C4-2B (cell line): ENCODE measurements around the gene TMEM182.

Experiments used
- ZFX ChIP-seq: fragments of 450-650 bp; IDR thresholded peaks from 2 replicates; pipeline ENCODE4 v1.6.1; 2017
- TF ChIP-seq, protein P1 (sequence below): fragments of 450-650 bp; conservative IDR thresholded peaks from 2 replicates; pipeline ENCODE4 v1.5.1; 2017; ENCODE audit warnings: mild to moderate bottlenecking

DNA sequence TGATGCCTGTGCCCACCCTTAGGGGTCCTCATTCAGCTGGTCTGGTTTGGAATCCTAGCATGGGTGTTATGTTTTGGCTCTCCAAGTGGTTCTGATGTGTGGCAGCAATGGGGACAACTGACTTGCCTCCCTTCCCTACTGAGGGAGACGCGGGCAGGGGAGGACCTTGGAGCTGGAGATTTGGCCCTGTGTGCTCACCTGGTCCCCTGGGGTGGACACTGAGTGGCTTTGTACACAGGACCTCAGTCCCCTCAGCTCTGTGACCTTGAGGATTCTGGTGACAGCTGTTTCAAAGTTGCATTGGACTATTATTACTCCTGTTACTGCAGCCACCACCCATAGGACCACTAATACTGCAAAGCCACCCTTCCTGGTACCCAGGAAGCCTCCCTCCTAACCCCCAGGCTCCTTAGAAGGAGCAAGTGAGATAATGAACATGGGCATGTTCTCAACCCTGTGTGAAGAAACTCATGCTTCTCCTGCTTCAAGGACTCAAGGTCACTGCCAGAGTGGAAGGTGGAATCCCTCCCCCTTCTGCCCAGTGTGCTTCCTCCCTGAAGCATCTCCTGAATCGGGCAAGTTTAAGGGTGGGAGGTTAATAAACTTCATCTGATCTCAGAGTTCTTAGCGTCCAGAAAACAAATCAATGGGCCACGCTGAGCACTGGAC, 26.5 kb downstream of the TMEM182 start:
- TF ChIP-seq, protein P1, sequence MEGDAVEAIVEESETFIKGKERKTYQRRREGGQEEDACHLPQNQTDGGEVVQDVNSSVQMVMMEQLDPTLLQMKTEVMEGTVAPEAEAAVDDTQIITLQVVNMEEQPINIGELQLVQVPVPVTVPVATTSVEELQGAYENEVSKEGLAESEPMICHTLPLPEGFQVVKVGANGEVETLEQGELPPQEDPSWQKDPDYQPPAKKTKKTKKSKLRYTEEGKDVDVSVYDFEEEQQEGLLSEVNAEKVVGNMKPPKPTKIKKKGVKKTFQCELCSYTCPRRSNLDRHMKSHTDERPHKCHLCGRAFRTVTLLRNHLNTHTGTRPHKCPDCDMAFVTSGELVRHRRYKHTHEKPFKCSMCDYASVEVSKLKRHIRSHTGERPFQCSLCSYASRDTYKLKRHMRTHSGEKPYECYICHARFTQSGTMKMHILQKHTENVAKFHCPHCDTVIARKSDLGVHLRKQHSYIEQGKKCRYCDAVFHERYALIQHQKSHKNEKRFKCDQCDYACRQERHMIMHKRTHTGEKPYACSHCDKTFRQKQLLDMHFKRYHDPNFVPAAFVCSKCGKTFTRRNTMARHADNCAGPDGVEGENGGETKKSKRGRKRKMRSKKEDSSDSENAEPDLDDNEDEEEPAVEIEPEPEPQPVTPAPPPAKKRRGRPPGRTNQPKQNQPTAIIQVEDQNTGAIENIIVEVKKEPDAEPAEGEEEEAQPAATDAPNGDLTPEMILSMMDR, result no peak
- no peak for TF ChIP-seq ZFX
